Naive B cell (primary cell): ENCODE measurements around the gene HBS1L. TPM values are rescaled to one million over a fixed set of nuclear protein-coding genes. Genes with fewer than 3 reads are reported as not detected.

ENCODE experiments used
- ATAC-seq, 2 donors: fragments of 150-1000 bp; cut with Tn5 transposase; 2 replicates each; pipeline ENCODE4 v1.10.0; 2021; ENCODE audit warnings: low read depth in 2 of 2, mild to moderate bottlenecking in 2 of 2, moderate library complexity in 2 of 2
- DNase-seq: peaks from one replicate; pipeline ENCODE4 v3.0.0; 2022
- H3K27ac Mint-ChIP-seq, 6 donors: one replicate each; pipeline ENCODE4 v1.8.0; 2020 to 2022; ENCODE audit warnings: mild to moderate bottlenecking in 6 of 6, mixed read lengths in 6 of 6, moderate library complexity in 5 of 6, inconsistent platforms in 2 of 6
- H3K27me3 Mint-ChIP-seq, 3 donors: one replicate each; pipeline ENCODE4 v1.8.0; 2021 to 2022; ENCODE audit warnings: mixed read lengths in 3 of 3, mild to moderate bottlenecking in 1 of 3
- H3K36me3 Mint-ChIP-seq, 2 donors: one replicate each; pipeline ENCODE4 v1.8.0; 2020 to 2022; ENCODE audit warnings: mixed read lengths in 2 of 2, inconsistent platforms in 1 of 2, mild to moderate bottlenecking in 1 of 2
- H3K4me1 Mint-ChIP-seq, 3 donors: one replicate each; pipeline ENCODE4 v1.8.0; 2020 to 2022; ENCODE audit warnings: mixed read lengths in 3 of 3, inconsistent platforms in 1 of 3, mild to moderate bottlenecking in 1 of 3, moderate library complexity in 1 of 3
- H3K4me3 Mint-ChIP-seq, 8 donors: one replicate each; pipeline ENCODE4 v1.8.0; 2020 to 2022; ENCODE audit warnings: mild to moderate bottlenecking in 8 of 8, mixed read lengths in 8 of 8, moderate library complexity in 8 of 8, inconsistent platforms in 2 of 8
- H3K9me3 Mint-ChIP-seq, 7 donors: one replicate each; pipeline ENCODE4 v1.8.0; 2020 to 2022; ENCODE audit warnings: mixed read lengths in 7 of 7, mild to moderate bottlenecking in 5 of 7, inconsistent platforms in 2 of 7, moderate library complexity in 1 of 7
- polyA plus RNA-seq, 6 donors: library from polyadenylated mRNA; unstranded; fragments of 300-500 nt; fragmentation: Illumina TruSeq; gene quantifications; one replicate each; pipeline ENCODE4 v1.2.3, GENCODE V29; 2021; ENCODE audit warnings: low read depth in 6 of 6

Gene HBS1L
- polyA plus RNA-seq, 6 donors from 2014 or later: 28.1 to 57.2 (median 47.6) TPM

- Mint-ChIP-seq H3K4me1 (peaks cover 0 to 5% (median under 1%) of the 10 kb centered on the region in 3 donors), H3K9me3 (no peaks in the 10 kb centered on the region), H3K27me3 (no peaks in the 10 kb centered on the region), H3K36me3 (peaks cover 4 to 6% of the 10 kb centered on the region in 2 donors), H3K27ac (no peak overlapping the region), H3K4me3 (no peak overlapping the region)
- ATAC-seq (peak; percentile 40 to 41), DNase-seq (peak; percentile 7)
These were observed 52.3 kb downstream of the HBS1L start for GRCh38 chr6:135002229-135002844.

- DNase-seq (no peak), ATAC-seq (no peak)
- H3K4me1 Mint-ChIP-seq: peaks cover 0 to 5% (median 0%) of the 10 kb centered on the region in 3 donors
- H3K9me3 Mint-ChIP-seq: no peaks in the 10 kb centered on the region
- H3K27me3 Mint-ChIP-seq: no peaks in the 10 kb centered on the region
- peak overlapping the region in 1 of 6 donors; percentile 34 for H3K27ac Mint-ChIP-seq
- H3K36me3 Mint-ChIP-seq: peaks cover 12 to 18% of the 10 kb centered on the region in 2 donors
- no peak overlapping the region for H3K4me3 Mint-ChIP-seq
These were observed 55.5 kb downstream of the HBS1L start for GRCh38 chr6:134999107-134999506.

GRCh38 chr6:134997133-134997995, 57.3 kb downstream of the HBS1L start:
- H3K9me3 Mint-ChIP-seq: no peaks in the 10 kb centered on the region
- H3K27ac Mint-ChIP-seq: peak overlapping the region in 1 of 6 donors; percentile 5
- no peak for ATAC-seq
- no peak overlapping the region for H3K4me3 Mint-ChIP-seq
- DNase-seq: no peak
- no peaks in the 10 kb centered on the region for H3K27me3 Mint-ChIP-seq
- H3K4me1 Mint-ChIP-seq: no peaks in the 10 kb centered on the region
- H3K36me3 Mint-ChIP-seq: peaks cover 12 to 18% of the 10 kb centered on the region in 2 donors

GRCh38 chr6:134995536-134995935, 59.1 kb downstream of the HBS1L start:
- DNase-seq: no peak
- no peak for ATAC-seq
- Mint-ChIP-seq H3K9me3 (no peaks in the 10 kb centered on the region), H3K27me3 (no peaks in the 10 kb centered on the region), H3K4me1 (no peaks in the 10 kb centered on the region), H3K27ac (no peak overlapping the region), H3K4me3 (no peak overlapping the region), H3K36me3 (peaks cover 12 to 15% of the 10 kb centered on the region in 2 donors)

- H3K4me1 Mint-ChIP-seq: no peaks in the 10 kb centered on the region
- no peak overlapping the region for H3K4me3 Mint-ChIP-seq
- DNase-seq: no peak
- ATAC-seq: no peak
- H3K27ac Mint-ChIP-seq: no peak overlapping the region
- no peaks in the 10 kb centered on the region for H3K9me3 Mint-ChIP-seq
- peaks cover 18 to 20% of the 10 kb centered on the region in 2 donors for H3K36me3 Mint-ChIP-seq
- no peaks in the 10 kb centered on the region for H3K27me3 Mint-ChIP-seq
These were observed 60.2 kb downstream of the HBS1L start for GRCh38 chr6:134994431-134994830.

- H3K36me3 Mint-ChIP-seq: peaks cover 14 to 21% of the 10 kb centered on the region in 2 donors
- no peak for ATAC-seq
- H3K9me3 Mint-ChIP-seq: no peaks in the 10 kb centered on the region
- no peak for DNase-seq
- no peaks in the 10 kb centered on the region for H3K27me3 Mint-ChIP-seq
- no peak overlapping the region for H3K27ac Mint-ChIP-seq
- no peak overlapping the region for H3K4me3 Mint-ChIP-seq
- no peaks in the 10 kb centered on the region for H3K4me1 Mint-ChIP-seq
These were observed 62.5 kb downstream of the HBS1L start for GRCh38 chr6:134992155-134992554.

GRCh38 chr6:134990262-134990661, 64.4 kb downstream of the HBS1L start:
- no peaks in the 10 kb centered on the region for H3K9me3 Mint-ChIP-seq
- DNase-seq (no peak), ATAC-seq (no peak)
- H3K27ac Mint-ChIP-seq: peak overlapping the region in 2 of 6 donors; percentile 13 to 35
- peaks cover 8 to 17% of the 10 kb centered on the region in 2 donors for H3K36me3 Mint-ChIP-seq
- H3K27me3 Mint-ChIP-seq: no peaks in the 10 kb centered on the region
- H3K4me1 Mint-ChIP-seq: no peaks in the 10 kb centered on the region
- no peak overlapping the region for H3K4me3 Mint-ChIP-seq

GRCh38 chr6:134984821-134985220, 69.8 kb downstream of the HBS1L start:
- H3K4me1 Mint-ChIP-seq: peaks cover 8 to 16% (median 12%) of the 10 kb centered on the region in 3 donors
- H3K27ac Mint-ChIP-seq: no peak overlapping the region
- peaks cover 29 to 41% of the 10 kb centered on the region in 2 donors for H3K36me3 Mint-ChIP-seq
- no peak for ATAC-seq
- H3K4me3 Mint-ChIP-seq: no peak overlapping the region
- no peaks in the 10 kb centered on the region for H3K27me3 Mint-ChIP-seq
- DNase-seq: no peak
- no peaks in the 10 kb centered on the region for H3K9me3 Mint-ChIP-seq

GRCh38 chr6:134983823-134984222, 70.8 kb downstream of the HBS1L start:
- peak overlapping the region in 1 of 6 donors; percentile 0 for H3K27ac Mint-ChIP-seq
- H3K36me3 Mint-ChIP-seq: peaks cover 29 to 35% of the 10 kb centered on the region in 2 donors
- no peaks in the 10 kb centered on the region for H3K27me3 Mint-ChIP-seq
- ATAC-seq: no peak
- no peak overlapping the region for H3K4me3 Mint-ChIP-seq
- no peaks in the 10 kb centered on the region for H3K9me3 Mint-ChIP-seq
- DNase-seq: no peak
- peaks cover 8 to 16% (median 12%) of the 10 kb centered on the region in 3 donors for H3K4me1 Mint-ChIP-seq

GRCh38 chr6:134982161-134982560, 72.5 kb downstream of the HBS1L start:
- H3K4me3 Mint-ChIP-seq: no peak overlapping the region

GRCh38 chr6:134980846-134981245, 73.8 kb downstream of the HBS1L start:
- ATAC-seq: no peak
- no peaks in the 10 kb centered on the region for H3K27me3 Mint-ChIP-seq
- DNase-seq: no peak
- no peak overlapping the region for H3K4me3 Mint-ChIP-seq
- H3K4me1 Mint-ChIP-seq: peaks cover 8 to 16% (median 14%) of the 10 kb centered on the region in 3 donors
- peak overlapping the region in 1 of 6 donors; percentile 16 for H3K27ac Mint-ChIP-seq
- H3K9me3 Mint-ChIP-seq: no peaks in the 10 kb centered on the region
- H3K36me3 Mint-ChIP-seq: peaks cover 33 to 39% of the 10 kb centered on the region in 2 donors

More at GRCh38 chr6:134982161-134982560, 72.5 kb downstream of the HBS1L start:
- peaks cover 8 to 16% (median 12%) of the 10 kb centered on the region in 3 donors for H3K4me1 Mint-ChIP-seq
- DNase-seq (no peak), ATAC-seq (no peak)
- peaks cover 29 to 36% of the 10 kb centered on the region in 2 donors for H3K36me3 Mint-ChIP-seq
- H3K9me3 Mint-ChIP-seq: no peaks in the 10 kb centered on the region
- H3K27ac Mint-ChIP-seq: no peak overlapping the region
- H3K27me3 Mint-ChIP-seq: no peaks in the 10 kb centered on the region

- Mint-ChIP-seq H3K9me3 (no peaks in the 10 kb centered on the region), H3K4me3 (no peak overlapping the region), H3K27ac (no peak overlapping the region), H3K36me3 (peaks cover 33 to 36% of the 10 kb centered on the region in 2 donors), H3K4me1 (peaks cover 8 to 14% (median 12%) of the 10 kb centered on the region in 3 donors), H3K27me3 (no peaks in the 10 kb centered on the region)
- DNase-seq (no peak), ATAC-seq (no peak)
These were observed 75.5 kb downstream of the HBS1L start for GRCh38 chr6:134979142-134979541.

- Mint-ChIP-seq H3K27ac (no peak overlapping the region), H3K4me3 (no peak overlapping the region), H3K4me1 (peaks cover 0 to 3% (median 0%) of the 10 kb centered on the region in 3 donors), H3K9me3 (no peaks in the 10 kb centered on the region), H3K27me3 (no peaks in the 10 kb centered on the region), H3K36me3 (peaks cover 31 to 40% of the 10 kb centered on the region in 2 donors)
- DNase-seq: no peak
- ATAC-seq: no peak
These were observed 80.3 kb downstream of the HBS1L start for GRCh38 chr6:134974370-134974769.

- H3K9me3 Mint-ChIP-seq: no peaks in the 10 kb centered on the region
- H3K27ac Mint-ChIP-seq: no peak overlapping the region
- H3K4me3 Mint-ChIP-seq: no peak overlapping the region
- peaks cover 32 to 51% of the 10 kb centered on the region in 2 donors for H3K36me3 Mint-ChIP-seq
- H3K27me3 Mint-ChIP-seq: no peaks in the 10 kb centered on the region
- ATAC-seq (no peak), DNase-seq (no peak)
- H3K4me1 Mint-ChIP-seq: no peaks in the 10 kb centered on the region
These were observed 86.9 kb downstream of the HBS1L start for GRCh38 chr6:134967711-134968110.
